GM21423 (cell line): ENCODE results near the gene SAT1.
A peak's percentile ranks its signal among the peaks of the same experiment; 100 is the strongest.

Source experiments
- ATAC-seq: cut with Tn5 transposase; IDR thresholded peaks from one replicate; pipeline ENCODE4 v1.9.1; 2021; ENCODE audit warnings: mild to moderate bottlenecking, moderate library complexity; ENCODE audit not compliant: unreplicated experiment

Gene SAT1

DNA sequence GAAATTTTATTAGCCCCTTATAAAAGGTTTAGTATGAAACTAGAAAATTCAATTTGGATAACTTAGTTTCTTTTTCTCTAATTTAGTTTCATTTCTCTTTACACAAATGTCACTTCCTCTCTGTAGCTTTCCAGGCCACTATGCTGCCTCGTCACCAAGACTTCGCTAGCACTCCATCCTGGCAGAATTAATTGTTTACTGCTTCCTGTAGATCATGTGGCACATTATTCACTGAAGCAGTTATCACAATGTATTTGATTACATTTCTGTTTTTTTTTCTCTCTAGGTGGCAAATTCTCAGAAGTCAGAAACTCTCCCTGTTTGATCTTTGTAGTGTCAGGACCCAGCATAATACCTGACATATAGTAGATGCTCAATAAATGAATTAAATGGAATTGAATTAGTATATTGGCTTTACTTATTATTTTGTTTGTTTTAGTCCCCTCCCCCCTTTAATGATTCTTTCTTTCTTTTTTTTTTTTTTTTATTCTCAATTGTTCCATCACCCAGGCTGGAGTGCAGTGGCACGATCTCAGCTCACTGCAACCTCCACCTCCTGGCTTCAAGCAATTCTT, 9.3 kb upstream of the SAT1 start:
- ATAC-seq: peak; percentile 93

DNA sequence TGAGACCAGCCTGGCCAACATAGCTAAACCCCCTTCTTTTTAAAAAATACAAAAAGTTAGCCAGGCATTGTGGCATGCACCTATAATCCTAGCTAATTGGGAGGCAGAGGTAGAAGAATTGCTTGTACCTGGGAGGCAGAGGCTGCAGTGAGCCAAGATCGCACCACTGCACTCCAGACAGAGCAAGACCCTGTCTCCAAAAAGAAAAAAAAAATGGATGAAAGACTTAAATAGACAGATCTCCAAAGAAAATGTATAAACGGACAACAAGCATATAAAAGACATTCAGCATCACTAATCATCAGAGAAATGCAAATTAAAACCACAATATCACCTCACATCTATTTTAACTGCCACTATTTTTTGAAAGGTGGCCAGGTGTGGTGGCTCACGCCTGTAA, 6.6 kb upstream of the SAT1 start:
- no peak for ATAC-seq

DNA sequence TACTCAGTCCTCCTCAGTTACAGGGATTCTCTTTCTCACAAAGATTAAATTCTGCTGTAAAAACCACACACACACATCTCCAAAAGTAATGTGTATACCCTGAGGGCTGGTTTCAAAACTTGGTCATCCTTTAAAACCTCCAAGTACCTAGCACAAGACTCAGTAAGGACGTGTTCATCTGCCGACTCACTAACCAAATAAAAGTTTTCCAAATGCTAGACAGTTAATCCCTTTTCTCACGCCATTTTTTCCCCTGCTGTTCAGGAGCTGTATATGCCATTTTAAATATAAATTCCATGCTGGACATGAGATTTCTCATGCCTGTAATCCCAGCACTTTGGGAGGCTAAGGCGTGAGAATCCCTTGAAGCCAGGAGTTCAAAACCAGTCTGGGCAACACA, 3.9 kb upstream of the SAT1 start:
- ATAC-seq: no peak

DNA sequence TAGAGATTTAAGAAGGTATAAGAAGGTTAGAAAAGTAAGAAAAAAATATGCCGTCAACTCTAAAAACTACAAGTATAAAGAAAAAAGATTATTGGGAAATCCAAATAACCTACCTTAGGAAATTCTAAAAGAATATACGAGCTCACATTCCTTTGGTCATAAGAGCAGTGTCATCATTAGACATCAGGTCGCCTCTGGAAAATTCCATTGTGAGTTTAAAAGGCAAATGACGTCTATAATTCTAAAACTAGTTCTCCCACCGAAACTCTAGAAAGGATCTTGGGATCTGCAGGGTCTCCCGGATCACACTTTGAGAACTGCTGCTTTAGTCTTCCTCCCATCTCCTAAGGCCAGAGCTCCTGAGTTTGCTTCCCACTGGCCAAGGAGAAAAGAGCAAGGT, 518 bp upstream of the SAT1 start:
- ATAC-seq: no peak

DNA sequence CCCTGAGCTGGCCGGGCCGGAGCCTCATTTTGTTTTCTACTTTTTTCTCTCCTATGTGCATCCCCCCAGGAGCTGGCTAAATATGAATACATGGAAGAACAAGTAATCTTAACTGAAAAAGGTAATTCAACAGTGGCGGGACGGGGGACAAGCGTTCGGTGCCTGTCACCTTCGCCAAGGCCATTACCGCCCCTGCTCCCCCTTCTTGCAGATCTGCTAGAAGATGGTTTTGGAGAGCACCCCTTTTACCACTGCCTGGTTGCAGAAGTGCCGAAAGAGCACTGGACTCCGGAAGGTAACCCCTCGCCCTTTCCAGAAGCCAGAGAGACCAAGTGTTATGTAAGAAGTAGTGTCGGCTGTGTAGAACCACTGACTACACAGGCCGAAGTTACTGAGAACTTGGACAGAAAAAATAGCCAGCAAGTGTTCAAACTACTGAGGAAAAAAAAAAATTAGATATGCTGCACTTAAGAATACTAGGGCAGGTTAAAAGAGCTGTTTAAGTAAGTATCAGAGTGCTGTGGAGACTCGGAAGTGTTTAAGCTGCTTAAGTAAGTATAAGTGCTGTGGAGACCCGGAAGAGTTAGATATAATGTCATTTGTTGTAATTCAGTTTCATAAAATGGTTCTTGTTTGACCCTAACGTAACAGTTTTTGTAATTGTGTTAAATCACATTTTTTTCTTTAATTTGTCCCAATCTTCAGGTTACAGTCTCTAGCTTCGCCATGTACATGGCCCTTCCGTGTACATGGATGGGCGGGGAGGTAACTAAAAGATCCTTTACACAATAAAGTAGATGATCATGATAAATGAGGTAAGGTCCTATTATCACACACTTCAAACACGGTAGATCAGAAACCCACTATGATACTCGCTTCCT, 856 bp downstream of the SAT1 start:
- no peak for ATAC-seq

DNA sequence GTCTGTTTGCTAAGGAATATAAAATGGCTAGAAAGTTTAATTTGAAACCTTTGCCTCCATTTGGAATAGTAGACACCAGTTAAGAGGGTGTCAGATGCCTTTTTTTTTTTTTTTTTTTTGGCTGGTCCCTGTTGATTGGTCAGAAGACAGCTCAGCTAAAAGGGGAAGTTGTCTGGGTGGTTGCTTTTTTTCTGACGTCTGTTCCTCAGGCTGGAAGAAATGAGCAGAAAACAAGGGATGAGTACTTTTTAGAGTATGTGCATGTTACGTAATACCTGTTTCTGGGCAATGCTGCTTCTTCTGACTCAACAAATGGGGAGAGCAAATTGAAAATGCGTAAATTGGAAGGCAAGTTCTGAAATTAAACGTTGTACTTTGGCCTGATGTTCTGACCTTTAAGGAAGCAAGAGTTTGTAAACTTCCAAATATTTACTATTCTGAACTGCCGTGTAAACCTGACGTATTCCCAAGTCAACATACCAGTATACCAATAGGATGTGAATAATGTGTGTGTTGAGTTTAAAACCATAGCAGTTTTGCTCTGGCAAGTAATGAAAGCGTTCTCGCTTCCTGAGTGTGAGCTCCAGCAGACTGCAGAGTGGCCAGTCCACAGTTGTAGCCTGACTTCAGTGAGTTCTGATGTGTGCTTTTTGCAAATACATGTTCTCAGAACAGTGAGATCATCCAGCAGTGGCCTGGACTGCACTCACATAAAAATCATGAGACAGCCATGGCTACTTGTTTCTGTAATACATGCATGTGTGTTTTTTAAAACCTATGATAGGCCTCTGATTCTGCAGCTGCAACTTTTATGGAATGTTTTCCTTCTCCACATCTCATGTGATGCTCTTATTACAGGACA, 1.7 kb downstream of the SAT1 start:
- ATAC-seq: no peak

DNA sequence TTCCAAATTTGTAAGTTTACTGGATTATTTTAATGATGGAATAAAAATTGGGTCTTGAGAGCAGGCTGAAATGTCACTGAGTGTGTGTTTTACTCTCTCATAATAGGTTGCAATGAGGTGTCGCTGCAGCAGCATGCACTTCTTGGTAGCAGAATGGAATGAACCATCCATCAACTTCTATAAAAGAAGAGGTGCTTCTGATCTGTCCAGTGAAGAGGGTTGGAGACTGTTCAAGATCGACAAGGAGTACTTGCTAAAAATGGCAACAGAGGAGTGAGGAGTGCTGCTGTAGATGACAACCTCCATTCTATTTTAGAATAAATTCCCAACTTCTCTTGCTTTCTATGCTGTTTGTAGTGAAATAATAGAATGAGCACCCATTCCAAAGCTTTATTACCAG, 2.6 kb downstream of the SAT1 start:
- ATAC-seq: no peak

DNA sequence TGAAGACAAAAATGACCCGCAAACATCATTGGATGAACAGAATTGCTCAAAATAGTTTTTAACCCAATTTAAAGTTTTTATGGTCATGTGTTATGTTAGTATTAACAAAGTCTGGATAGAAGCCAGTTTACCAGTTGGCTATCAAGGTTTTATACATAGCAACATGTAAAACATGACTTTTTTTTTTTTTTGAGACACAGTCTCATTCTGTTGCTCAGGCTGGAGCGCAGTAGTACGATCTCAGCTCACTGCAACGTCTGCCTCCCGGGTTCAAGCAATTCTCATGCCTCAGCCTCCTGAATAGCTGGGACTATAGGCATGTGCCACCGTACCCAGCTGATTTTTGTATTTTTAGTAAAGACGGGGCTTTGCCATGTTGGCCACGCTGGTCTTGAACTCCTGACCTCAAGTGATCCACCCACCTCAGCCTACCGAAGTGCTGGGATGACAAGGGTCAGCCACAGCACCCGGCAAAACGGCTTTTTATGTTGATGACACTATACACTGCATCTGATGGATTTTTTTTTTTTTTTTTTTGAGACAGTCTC, 3.4 kb downstream of the SAT1 start:
- no peak for ATAC-seq

DNA sequence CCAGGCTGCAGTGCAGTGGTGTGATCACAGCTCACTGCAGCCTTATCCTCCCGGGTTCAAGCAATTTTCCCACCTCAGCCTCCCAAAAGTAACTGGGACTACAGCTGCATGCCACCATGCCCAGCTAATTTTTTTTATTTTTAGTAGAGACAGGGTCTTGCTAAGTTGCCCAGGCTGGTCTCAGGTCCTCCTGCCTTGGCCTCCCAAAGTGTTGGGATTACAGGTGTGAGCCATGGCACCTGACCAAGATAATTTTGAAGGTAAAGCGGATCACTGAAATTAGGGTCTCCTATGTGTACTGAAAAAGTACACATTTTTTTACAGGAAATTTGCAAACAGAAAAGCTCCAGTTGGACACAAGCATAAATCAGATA, 4.8 kb downstream of the SAT1 start:
- ATAC-seq: no peak

DNA sequence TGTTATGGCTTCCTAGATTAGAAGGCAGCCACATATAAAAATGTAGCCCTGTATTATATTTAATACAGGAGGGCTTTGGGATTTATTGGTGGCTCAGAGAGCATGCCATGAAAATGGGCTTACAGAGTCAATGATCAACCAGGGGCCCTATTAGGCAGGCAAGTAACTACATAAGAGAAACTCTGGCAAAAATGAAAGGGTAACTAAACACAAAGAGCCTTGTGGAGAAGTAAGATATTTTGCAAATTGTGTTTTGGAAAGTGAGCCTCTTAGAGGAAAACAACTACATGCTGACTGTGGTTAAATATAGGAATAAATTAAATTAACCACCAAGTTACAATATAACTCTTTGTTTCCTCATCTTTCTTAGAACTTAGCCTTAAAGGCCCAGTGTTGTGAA, 5.5 kb downstream of the SAT1 start:
- peak; percentile 61 for ATAC-seq

DNA sequence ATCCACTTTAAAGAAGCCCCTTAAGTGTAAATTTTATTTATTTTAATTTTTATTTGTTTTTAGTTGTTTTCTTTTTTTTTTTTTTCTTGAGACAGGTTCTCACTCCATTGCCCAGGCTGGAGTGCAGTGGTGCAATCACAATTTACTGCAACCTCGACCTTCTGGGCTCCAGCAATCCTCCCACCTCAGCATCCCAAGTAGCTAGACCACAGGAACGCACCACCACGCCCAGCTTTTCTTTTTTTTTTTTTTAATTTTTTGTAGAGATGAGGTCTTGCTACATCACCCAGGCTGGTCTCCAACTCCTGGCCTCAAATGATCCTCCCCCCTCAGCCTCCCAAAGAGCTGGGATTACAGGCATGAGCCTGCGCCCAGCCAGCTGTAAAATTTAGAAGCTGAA, 6.0 kb downstream of the SAT1 start:
- no peak for ATAC-seq

DNA sequence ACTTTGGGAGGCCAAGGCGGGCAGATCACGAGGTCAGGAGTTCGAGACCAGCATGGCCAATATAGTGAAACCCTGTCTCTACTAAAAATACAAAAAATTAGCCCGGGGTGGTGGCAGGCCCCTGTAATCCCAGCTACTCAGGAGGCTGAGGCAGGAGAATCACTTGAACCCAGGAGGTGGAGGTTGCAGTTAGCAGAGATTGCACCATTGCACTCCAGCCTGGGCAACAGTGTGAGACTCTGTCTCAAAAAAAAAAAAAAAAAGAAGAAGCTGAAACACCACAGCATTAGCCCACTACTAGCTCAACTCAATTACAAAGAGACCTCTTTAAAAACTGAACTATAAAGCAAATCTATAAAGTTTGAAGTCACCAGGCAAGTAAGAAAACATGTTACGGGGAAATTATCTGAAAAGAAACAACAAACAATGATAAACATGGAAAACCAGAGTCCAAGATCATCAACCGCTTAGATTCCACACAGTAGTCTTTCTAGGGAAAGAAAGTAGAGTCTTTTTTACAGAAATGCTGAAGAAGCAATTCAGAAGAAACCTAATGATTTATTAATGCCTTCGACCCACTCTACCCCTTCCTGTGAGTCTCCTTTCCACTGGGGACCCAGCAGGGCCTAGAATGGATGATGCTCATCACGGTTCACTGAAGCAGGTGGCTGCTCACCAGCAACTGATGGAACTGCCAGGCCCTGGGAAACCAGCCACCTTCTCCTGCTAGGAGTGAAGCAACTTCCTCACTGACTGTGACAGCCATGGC, 6.6 kb downstream of the SAT1 start:
- no peak for ATAC-seq

DNA sequence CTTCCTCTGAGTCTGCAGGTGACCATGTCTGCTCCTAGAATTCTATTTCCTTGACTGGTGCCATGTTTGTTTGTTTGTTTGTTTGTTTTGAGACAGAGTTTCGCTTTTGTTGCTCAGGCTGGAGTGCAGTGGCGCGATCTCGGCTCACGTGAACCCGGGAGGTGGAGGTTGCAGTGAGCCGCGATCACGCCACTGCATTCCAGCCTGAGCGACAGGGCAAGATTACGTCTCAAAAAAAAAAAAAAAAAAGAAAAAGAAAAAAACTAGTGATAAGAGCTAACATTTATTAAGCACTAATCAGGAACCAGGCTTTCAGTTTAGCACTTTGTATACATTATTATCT, 7.2 kb downstream of the SAT1 start:
- no peak for ATAC-seq

DNA sequence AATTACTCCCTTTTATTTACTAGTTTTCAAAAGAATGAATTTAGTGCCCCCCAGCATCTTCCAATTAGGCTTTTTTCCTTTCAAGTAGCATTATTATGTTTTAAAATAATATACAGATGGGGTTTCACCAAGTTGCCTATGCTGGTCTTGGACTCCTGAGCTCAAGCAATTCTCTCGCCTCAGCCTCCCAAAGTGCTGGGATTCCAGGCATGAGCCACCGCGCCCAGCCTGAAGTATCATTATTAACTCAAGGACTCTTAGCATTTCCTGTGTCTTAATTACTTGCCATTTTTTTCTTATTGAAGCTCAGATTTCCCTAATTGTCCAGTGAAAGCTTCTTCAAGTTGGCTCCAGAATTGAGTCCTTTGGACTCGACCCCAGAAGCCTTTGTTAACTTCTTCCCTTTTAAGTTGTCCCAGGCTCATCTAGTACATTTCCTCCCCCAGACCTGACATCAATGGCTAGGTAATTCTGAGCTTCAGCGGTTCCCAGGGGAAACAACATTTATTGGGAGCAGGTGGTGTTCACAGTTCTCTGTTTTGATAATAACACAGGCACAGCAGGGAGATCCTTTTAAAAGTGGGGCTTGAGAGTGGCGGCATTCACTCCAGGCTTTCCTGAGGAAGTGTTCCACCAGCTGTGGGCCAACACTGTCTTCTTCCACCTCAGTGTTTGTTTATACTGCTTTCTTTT, 10.0 kb downstream of the SAT1 start:
- ATAC-seq: no peak

DNA sequence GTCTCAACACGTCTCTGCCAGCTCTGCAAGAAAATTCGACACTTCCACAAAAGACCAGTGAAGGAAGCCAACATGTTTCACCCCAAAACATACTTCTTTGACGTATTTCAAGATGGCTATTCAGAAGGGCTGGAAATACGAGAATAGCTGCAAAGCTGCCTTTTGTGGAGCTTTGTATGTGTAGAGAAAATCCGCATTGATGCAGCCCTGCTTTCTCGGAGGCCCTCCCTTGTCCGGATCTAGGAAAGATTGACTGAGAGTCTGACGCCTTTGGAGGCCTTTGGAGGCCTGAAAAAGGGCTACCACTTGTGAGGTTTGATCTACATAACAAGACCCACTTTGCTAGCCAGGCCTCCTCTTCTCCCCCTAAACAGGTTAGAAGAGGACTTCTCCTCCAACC, 12.2 kb downstream of the SAT1 start:
- no peak for ATAC-seq

DNA sequence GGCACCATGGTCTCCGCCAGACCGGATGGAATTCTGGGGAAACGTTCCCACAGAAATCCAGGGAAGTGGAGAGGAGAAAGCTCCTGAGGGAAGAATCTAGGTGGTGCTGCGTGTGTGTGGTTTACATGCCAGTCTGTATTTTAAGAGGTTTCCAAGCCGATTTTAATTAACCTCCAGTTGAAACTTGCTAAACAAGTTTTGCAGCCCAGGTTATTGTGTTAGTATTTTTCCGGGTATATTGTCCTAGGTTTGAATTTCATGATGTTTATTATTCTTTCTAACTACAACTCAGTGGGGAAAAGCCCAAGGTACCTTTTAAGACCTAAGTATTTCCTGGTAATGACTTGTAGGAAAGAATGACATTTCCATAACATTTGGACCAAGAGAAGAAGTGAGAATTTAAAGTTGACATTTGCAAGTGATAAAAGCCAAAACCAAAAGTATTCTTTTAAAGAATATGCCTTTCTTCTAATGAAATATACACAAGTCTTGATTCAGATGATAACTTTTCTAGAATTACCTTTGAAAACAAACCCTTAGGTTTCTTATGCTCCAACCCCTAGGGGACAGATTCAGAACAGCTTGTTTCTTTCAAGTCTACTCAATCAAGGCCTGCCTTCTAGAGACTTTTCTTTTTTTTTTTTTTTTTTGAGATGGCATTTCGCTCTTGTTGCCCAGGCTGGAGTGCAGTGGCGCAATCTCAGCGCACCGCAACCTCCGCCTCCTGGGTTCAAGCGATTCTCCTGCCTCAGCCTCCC, 14.6 kb downstream of the SAT1 start:
- ATAC-seq: no peak

DNA sequence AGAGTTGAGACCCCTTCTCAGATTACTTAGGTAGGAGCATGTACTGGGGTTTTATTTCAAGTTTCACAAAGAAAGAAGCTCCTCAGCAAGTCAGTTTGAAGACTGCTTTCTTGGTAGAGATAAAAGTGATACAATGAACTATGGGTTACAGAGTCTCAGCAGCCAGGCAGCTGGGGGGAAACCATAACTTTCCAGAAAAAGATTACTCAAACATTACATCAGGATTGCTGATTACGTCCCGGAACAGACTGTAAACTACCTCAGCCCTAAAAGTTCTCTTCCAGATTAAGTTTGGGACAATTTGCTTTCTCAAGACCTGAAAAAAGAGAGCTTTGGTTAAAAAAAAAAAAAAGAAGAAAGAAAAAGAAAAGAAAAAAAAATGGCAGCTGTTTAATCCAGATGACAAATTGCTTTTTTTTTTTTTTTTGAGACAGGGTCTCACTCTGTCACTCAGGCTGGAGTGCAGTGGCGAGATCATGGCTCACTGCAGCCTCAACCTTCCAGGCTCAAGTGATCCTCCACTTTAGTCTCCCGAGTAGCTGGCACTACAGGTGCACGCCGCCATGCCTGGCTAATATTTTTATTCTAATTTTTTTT, 16.6 kb downstream of the SAT1 start:
- ATAC-seq: no peak

DNA sequence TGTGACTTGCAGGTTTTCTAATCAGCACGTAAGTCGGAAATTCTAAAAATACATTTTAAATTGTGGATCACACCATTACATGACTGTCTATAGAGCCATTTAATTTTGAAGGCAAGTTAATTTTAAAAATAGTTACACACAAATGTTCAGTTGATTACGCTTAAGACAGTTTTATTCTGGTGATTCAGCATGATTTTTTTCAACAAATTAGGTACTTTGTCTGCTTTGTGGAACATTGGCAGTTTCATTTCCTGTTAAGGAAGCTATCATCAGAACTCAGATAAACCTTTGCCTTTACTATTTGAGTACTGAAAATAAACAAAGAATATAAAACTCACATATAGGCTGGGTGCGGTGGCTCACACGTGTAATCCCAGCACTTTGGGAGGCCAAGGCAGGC, 19.5 kb downstream of the SAT1 start:
- no peak for ATAC-seq

DNA sequence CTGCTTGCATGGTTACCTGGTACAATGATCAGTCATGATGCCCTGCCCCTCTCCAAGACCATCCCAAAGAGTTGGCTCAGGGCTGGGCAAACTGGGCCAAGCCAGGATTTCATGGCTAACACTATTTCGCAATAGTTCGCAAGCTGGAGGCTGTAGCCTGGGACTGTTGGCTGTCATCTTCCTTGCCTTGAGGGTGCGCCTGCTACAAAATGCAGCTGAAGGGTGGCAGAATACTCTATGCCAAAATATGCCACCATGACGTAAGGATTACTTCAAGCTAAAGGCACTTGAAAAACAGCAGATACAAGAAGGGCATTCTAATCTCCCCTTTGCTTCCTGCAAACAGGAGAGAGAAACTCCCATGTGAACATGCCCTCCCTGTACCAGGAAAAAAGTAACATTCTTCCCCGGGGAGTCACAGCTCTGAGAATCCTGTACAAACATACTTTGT, 21.0 kb downstream of the SAT1 start:
- ATAC-seq: no peak
